ENCODE data around the gene NEURL1B.
A peak's percentile ranks its signal among the peaks of the same experiment; 100 is the strongest.

NEURL1B gene

DNA sequence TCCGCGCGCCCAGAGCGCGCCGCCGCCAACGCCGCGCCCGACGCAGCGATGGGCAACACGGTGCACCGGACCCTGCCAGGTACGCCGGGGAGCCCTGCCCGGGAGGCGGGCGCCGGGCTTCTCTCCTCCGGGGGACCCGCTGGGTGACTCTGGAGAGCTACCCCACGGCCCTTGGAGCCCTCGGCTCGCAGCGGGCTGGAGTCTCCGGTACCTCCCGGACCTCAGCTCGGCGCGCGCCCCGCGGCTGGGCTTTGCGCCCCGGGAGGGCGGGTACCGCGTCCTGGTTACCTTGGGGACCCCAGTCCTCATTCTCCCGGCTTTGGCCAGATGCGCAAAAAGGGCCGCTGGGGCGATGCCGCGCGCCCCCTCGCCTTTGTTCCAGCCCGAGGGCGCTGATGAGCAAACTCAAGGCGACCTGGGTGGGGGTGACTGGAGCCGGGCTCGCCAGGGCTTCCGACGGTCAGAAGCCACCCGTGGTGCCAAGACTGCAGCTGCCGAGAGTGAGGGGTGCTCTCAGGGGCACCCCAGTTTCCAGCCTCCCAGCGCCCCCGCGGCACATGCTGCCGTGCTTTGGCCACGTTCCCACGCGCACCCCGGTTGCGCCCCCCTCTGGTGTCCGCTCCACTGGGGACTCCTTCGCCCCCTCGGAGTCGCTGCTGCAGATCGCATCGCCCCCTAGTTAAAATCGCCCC is 442 bp downstream of the NEURL1B start:
- ChIA-PET CTCF (no interaction called here), POLR2A (no interaction called here)
- DNase-seq (ENCODE audit: extremely low spot score) = peak; percentile 36
- no peak for TF ChIP-seq FOXA1 (IDR thresholded peaks at IDR 0.05)
- TF ChIP-seq HDGF (IDR thresholded peaks at IDR 0.05; ENCODE audit: borderline replicate concordance) = no peak
- TF ChIP-seq L3MBTL2 (conservative IDR thresholded peaks at IDR 0.05) = no peak
- TF ChIP-seq ARNT (IDR thresholded peaks at IDR 0.05) = no peak
- no peak for TF ChIP-seq TARDBP (IDR thresholded peaks at IDR 0.05)
- TF ChIP-seq BHLHE40 (IDR thresholded peaks at IDR 0.05; ENCODE audit: borderline replicate concordance) = no peak
- TF ChIP-seq, protein P1, sequence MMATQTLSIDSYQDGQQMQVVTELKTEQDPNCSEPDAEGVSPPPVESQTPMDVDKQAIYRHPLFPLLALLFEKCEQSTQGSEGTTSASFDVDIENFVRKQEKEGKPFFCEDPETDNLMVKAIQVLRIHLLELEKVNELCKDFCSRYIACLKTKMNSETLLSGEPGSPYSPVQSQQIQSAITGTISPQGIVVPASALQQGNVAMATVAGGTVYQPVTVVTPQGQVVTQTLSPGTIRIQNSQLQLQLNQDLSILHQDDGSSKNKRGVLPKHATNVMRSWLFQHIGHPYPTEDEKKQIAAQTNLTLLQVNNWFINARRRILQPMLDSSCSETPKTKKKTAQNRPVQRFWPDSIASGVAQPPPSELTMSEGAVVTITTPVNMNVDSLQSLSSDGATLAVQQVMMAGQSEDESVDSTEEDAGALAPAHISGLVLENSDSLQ (IDR thresholded peaks at IDR 0.05) = no peak
- TF ChIP-seq FOXK2 (IDR thresholded peaks at IDR 0.05) = no peak
- no peak for TF ChIP-seq LEF1 (IDR thresholded peaks at IDR 0.05; ENCODE audit: borderline replicate concordance)
- TF ChIP-seq NFRKB (IDR thresholded peaks at IDR 0.05) = no peak
- no peak for TF ChIP-seq SP1 (IDR thresholded peaks at IDR 0.05)
- no peak for TF ChIP-seq ZNF384 (IDR thresholded peaks at IDR 0.05)
- TF ChIP-seq CTBP1 (IDR thresholded peaks at IDR 0.05; ENCODE audit: borderline replicate concordance) = no peak
- no peak for TF ChIP-seq ELF4 (IDR thresholded peaks at IDR 0.05)

DNA sequence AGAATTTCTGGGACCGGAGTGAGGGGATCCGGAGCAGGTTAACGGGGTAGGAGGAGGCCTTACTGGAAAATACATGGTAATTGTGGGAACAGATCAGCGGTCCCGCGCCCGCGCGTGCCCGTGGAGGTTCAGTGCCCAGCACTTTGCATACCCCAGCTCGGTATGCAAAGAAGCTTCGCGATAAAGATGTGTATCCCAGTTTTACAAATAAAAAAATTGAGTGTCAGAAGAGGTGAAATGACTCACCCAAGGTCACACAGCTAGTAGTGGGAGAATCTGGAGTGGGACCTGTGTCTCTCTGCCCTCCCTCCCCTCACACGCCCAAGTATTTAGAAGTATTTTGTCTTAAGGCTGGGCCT is 967 bp downstream of the NEURL1B start:
- ChIA-PET CTCF (no interaction called here), POLR2A (no interaction called here)
- no peak for DNase-seq (ENCODE audit: extremely low spot score)
- no peak for TF ChIP-seq SP1 (IDR thresholded peaks at IDR 0.05)
- TF ChIP-seq L3MBTL2 (conservative IDR thresholded peaks at IDR 0.05) = no peak
- TF ChIP-seq HDGF (IDR thresholded peaks at IDR 0.05; ENCODE audit: borderline replicate concordance) = no peak
- TF ChIP-seq LEF1 (IDR thresholded peaks at IDR 0.05; ENCODE audit: borderline replicate concordance) = no peak
- TF ChIP-seq, protein P1 (IDR thresholded peaks at IDR 0.05) = no peak
- TF ChIP-seq FOXK2 (IDR thresholded peaks at IDR 0.05) = no peak
- no peak for TF ChIP-seq TARDBP (IDR thresholded peaks at IDR 0.05)
- TF ChIP-seq FOXA1 (IDR thresholded peaks at IDR 0.05) = no peak
- TF ChIP-seq ZNF384 (IDR thresholded peaks at IDR 0.05) = no peak
- no peak for TF ChIP-seq NFRKB (IDR thresholded peaks at IDR 0.05)
- TF ChIP-seq ELF4 (IDR thresholded peaks at IDR 0.05) = no peak
- no peak for TF ChIP-seq BHLHE40 (IDR thresholded peaks at IDR 0.05; ENCODE audit: borderline replicate concordance)
- TF ChIP-seq FOXM1 (IDR thresholded peaks at IDR 0.05; ENCODE audit: borderline replicate concordance) = no peak
- no peak for TF ChIP-seq CTBP1 (IDR thresholded peaks at IDR 0.05; ENCODE audit: borderline replicate concordance)
- no peak for TF ChIP-seq ARNT (IDR thresholded peaks at IDR 0.05)
- no peak for TF ChIP-seq SUZ12 (IDR thresholded peaks at IDR 0.05)

DNA sequence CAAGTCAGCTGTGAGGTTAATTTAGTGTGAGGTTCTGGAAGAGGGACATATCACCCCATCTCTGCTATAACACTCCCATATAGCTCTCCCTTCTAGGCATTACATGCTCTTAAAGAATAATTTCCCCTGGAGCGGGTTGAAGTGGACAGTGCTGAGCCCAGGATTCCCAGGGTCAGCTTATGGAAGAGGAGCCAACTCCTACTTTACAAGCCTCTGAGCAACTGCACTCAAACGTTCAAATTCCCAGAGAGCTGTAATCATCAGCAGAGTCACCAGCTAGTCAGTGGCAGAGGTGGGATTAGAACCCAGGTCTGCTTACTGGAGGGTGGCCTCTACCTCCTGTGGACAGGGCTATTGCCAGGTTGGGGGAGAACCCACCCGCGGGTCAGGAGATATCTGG is 1.4 kb downstream of the NEURL1B start:
- no peak for TF ChIP-seq NFRKB (IDR thresholded peaks at IDR 0.05)
- no peak for TF ChIP-seq SP1 (IDR thresholded peaks at IDR 0.05)
- TF ChIP-seq, protein P1 (IDR thresholded peaks at IDR 0.05) = no peak
- no peak for TF ChIP-seq ZNF384 (IDR thresholded peaks at IDR 0.05)
- TF ChIP-seq FOXA1 (IDR thresholded peaks at IDR 0.05) = no peak
- no peak for TF ChIP-seq CTBP1 (IDR thresholded peaks at IDR 0.05; ENCODE audit: borderline replicate concordance)
- TF ChIP-seq BHLHE40 (IDR thresholded peaks at IDR 0.05; ENCODE audit: borderline replicate concordance) = no peak
- TF ChIP-seq FOXM1 (IDR thresholded peaks at IDR 0.05; ENCODE audit: borderline replicate concordance) = no peak
- no peak for TF ChIP-seq ARNT (IDR thresholded peaks at IDR 0.05)
- DNase-seq (ENCODE audit: extremely low spot score) = no peak
- POLR2A ChIA-PET = no interaction called here
- CTCF ChIA-PET = interaction anchor here (0.6 kb wide), 1 partner anchor 686 kb away, joined by 3 read pairs; no protein-coding TSS in a partner anchor

DNA sequence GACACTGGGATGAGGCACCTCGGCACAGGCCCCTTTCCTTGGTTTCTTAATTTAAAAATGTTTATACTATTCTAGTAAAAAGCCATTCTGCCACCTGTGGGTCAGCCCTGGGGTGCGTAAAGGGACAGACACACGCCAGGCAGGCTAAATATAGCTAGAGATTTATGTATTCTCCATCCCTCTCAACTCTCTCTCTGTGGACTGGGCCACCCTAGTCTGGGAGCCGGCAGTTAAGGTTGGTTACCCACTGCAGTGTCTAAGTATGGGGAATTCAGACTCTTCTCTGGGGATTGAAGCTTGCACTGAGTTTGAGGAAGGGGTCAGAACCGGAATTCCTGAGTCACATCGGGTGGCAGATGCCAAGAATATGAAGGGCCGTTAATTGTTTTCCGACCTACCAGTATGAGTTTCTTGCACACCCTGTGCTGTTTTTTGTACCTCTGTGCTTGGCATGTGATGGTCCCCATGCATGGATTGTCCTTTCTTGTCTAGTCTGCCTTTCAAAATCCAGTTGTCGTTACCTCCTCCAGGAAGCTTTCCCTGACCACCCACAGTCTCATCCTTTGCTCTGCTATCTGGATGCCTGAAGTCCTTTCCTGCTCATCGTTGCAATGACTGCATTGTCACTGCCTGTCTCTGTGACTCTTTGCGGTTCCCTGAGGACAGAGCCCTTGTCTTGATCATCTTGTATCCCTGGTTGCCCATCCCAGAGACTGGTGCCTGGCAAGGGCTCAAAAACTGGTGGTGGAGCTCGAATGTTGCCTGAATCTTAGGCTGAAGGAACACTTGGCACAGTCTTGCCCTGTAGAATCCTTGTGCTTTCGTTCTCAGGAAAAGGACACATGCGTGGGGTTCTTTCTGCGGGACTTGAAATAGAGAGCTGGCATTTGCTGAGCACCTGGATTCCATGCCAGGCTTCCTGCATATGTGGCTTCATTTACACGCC is 2.1 kb downstream of the NEURL1B start:
- TF ChIP-seq, protein P1 (IDR thresholded peaks at IDR 0.05) = no peak
- TF ChIP-seq SUZ12 (IDR thresholded peaks at IDR 0.05) (no peak), FOXA1 (IDR thresholded peaks at IDR 0.05) (no peak), FOXM1 (IDR thresholded peaks at IDR 0.05; ENCODE audit: borderline replicate concordance) (no peak), LEF1 (IDR thresholded peaks at IDR 0.05; ENCODE audit: borderline replicate concordance) (no peak), CTBP1 (IDR thresholded peaks at IDR 0.05; ENCODE audit: borderline replicate concordance) (no peak), HDGF (IDR thresholded peaks at IDR 0.05; ENCODE audit: borderline replicate concordance) (no peak), TARDBP (IDR thresholded peaks at IDR 0.05) (no peak), ARNT (IDR thresholded peaks at IDR 0.05) (no peak), FOXK2 (IDR thresholded peaks at IDR 0.05) (no peak), SP1 (IDR thresholded peaks at IDR 0.05) (no peak), L3MBTL2 (conservative IDR thresholded peaks at IDR 0.05) (no peak), BHLHE40 (IDR thresholded peaks at IDR 0.05; ENCODE audit: borderline replicate concordance) (no peak)
- DNase-seq (ENCODE audit: extremely low spot score) = no peak
- POLR2A ChIA-PET = interaction anchor here (1.2 kb wide), 1 partner anchor 16 kb away, joined by 3 read pairs; no protein-coding TSS in a partner anchor
- CTCF ChIA-PET = interaction anchor here (0.6 kb wide), 2 partner anchors 273 to 687 kb away, joined by 3 read pairs; no protein-coding TSS in a partner anchor

DNA sequence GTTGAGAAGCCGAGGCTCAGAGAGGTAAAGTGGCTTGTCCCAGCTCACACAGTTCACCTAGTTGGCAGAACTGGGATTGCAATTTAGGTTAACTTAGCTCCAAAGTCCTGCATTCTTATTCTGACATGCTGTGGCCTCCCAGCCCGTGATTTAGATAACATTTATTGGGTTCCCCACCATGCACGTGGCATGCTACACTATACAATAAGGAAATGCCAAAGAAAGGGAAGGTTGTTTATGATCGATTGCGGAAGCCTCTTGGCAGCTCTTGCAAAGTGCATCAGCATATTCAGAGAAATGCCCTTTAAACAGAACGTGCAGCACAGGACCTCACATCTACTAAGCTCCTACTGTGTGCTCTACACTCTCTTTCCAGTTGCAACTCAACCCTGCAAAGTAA is 3.2 kb downstream of the NEURL1B start:
- CTCF ChIA-PET = no interaction called here
- POLR2A ChIA-PET = interaction anchor here (1.2 kb wide), 1 partner anchor 15 kb away, joined by 3 read pairs; no protein-coding TSS in a partner anchor
- TF ChIP-seq FOXK2 (IDR thresholded peaks at IDR 0.05) (no peak), FOXM1 (IDR thresholded peaks at IDR 0.05; ENCODE audit: borderline replicate concordance) (no peak), SP1 (IDR thresholded peaks at IDR 0.05) (no peak), CTBP1 (IDR thresholded peaks at IDR 0.05; ENCODE audit: borderline replicate concordance) (no peak), TARDBP (IDR thresholded peaks at IDR 0.05) (no peak), HDGF (IDR thresholded peaks at IDR 0.05; ENCODE audit: borderline replicate concordance) (no peak)
- no peak for DNase-seq (ENCODE audit: extremely low spot score)

Measured in HEK293T (cell line).